SK-N-SH treated with all-trans-retinoic acid at 6 μM for 48 hours (cell line): ENCODE measurements around the gene MYH15.

Experiments used
- ATAC-seq: fragments of 200-7000 bp; cut with Tn5 transposase; 3 replicates; pipeline ENCODE4 v1.9.1; 2020; ENCODE audit warnings: mild to moderate bottlenecking, moderate library complexity
- ARNTL ChIP-seq: fragments of 450-650 bp; formaldehyde crosslinking; IDR thresholded peaks from 2 replicates; pipeline ENCODE4 v1.5.0; 2020; ENCODE audit warnings: low read depth, mild to moderate bottlenecking, moderate library complexity, borderline replicate concordance
- BACH2 ChIP-seq: fragments of 250-450 bp; sonication (Bioruptor Pico); IDR thresholded peaks from 2 replicates; pipeline ENCODE4 v1.9.0; 2021; ENCODE audit warnings: mild to moderate bottlenecking, borderline replicate concordance
- CREB5 ChIP-seq: fragments of 250-450 bp; sonication (Bioruptor Pico); IDR thresholded peaks from 2 replicates; pipeline ENCODE4 v1.5.1; 2020; ENCODE audit warnings: low read depth, mild to moderate bottlenecking, moderate library complexity
- CSDC2 ChIP-seq: fragments of 250-450 bp; sonication (Bioruptor Pico); IDR thresholded peaks from 2 replicates; pipeline ENCODE4 v1.5.0; 2020; ENCODE audit warnings: mild to moderate bottlenecking, moderate library complexity
- CSRNP3 ChIP-seq: fragments of 250-450 bp; sonication (Bioruptor Pico); IDR thresholded peaks from 2 replicates; pipeline ENCODE4 v1.5.1; 2021; ENCODE audit warnings: mild to moderate bottlenecking, moderate library complexity
- ESRRG ChIP-seq: fragments of 250-450 bp; sonication (Bioruptor Pico); IDR thresholded peaks from 2 replicates; pipeline ENCODE4 v1.6.1; 2021; ENCODE audit warnings: mild to moderate bottlenecking
- GLIS3 ChIP-seq: fragments of 250-450 bp; sonication (Bioruptor Pico); IDR thresholded peaks from 2 replicates; pipeline ENCODE4 v1.5.0; 2020; ENCODE audit warnings: mild to moderate bottlenecking, moderate library complexity
- ISL1 ChIP-seq: fragments of 250-450 bp; sonication (Bioruptor Pico); IDR thresholded peaks from 2 replicates; pipeline ENCODE4 v2.1.2; 2022; ENCODE audit warnings: mild to moderate bottlenecking, moderate library complexity
- PATZ1 ChIP-seq: fragments of 250-450 bp; sonication (Bioruptor Pico); IDR thresholded peaks from 2 replicates; pipeline ENCODE4 v1.8.0; 2020; ENCODE audit warnings: mild to moderate bottlenecking, moderate library complexity, borderline replicate concordance
- POU6F1 ChIP-seq: fragments of 250-450 bp; sonication (Bioruptor Pico); IDR thresholded peaks from 2 replicates; pipeline ENCODE4 v1.8.0; 2021; ENCODE audit warnings: low read depth, mild to moderate bottlenecking, moderate library complexity, borderline replicate concordance
- PPARA ChIP-seq: fragments of 250-450 bp; sonication (Bioruptor Pico); IDR thresholded peaks from 2 replicates; pipeline ENCODE4 v1.5.0; 2020; ENCODE audit warnings: mild to moderate bottlenecking, borderline replicate concordance
- RARB ChIP-seq: fragments of 250-450 bp; sonication (Bioruptor Pico); IDR thresholded peaks from 2 replicates; pipeline ENCODE4 v1.8.0; 2021; ENCODE audit warnings: mild to moderate bottlenecking, moderate library complexity
- SNAI2 ChIP-seq: fragments of 250-450 bp; sonication (Bioruptor Pico); IDR thresholded peaks from 2 replicates; pipeline ENCODE4 v1.5.0; 2020; ENCODE audit warnings: mild to moderate bottlenecking, moderate library complexity
- TCF4 ChIP-seq: fragments of 250-450 bp; sonication (Bioruptor Pico); IDR thresholded peaks from 2 replicates; pipeline ENCODE4 v1.8.0; 2021; ENCODE audit warnings: mild to moderate bottlenecking, moderate library complexity, borderline replicate concordance
- TOX ChIP-seq: fragments of 250-450 bp; sonication (Bioruptor Pico); IDR thresholded peaks from 2 replicates; pipeline ENCODE4 v1.8.0; 2021; ENCODE audit warnings: mild to moderate bottlenecking, moderate library complexity, borderline replicate concordance
- TSHZ2 ChIP-seq: fragments of 250-450 bp; sonication (Bioruptor Pico); IDR thresholded peaks from 2 replicates; pipeline ENCODE4 v1.5.0; 2020; ENCODE audit warnings: mild to moderate bottlenecking, moderate library complexity
- ZC3H10 ChIP-seq: fragments of 250-450 bp; sonication (Bioruptor Pico); IDR thresholded peaks from 2 replicates; pipeline ENCODE4 v1.5.1; 2021; ENCODE audit warnings: mild to moderate bottlenecking, moderate library complexity
- ZFP3 ChIP-seq: fragments of 250-450 bp; sonication (Bioruptor Pico); IDR thresholded peaks from 2 replicates; pipeline ENCODE4 v1.5.0; 2020; ENCODE audit warnings: mild to moderate bottlenecking, moderate library complexity
- ZFP30 ChIP-seq: fragments of 450-650 bp; formaldehyde crosslinking; IDR thresholded peaks from 2 replicates; pipeline ENCODE4 v1.5.0; 2022; ENCODE audit warnings: mild to moderate bottlenecking, moderate library complexity
- ZNF565 ChIP-seq: fragments of 450-650 bp; formaldehyde crosslinking; conservative IDR thresholded peaks from 2 replicates; pipeline ENCODE4 v1.5.0; 2020; ENCODE audit warnings: low read depth, mild to moderate bottlenecking, moderate library complexity
- ZNF70 ChIP-seq: fragments of 450-650 bp; formaldehyde crosslinking; IDR thresholded peaks from 2 replicates; pipeline ENCODE4 v1.5.0; 2020; ENCODE audit warnings: mild to moderate bottlenecking, moderate library complexity
- ZNF8 ChIP-seq: fragments of 450-650 bp; formaldehyde crosslinking; IDR thresholded peaks from 2 replicates; pipeline ENCODE4 v1.5.0; 2020; ENCODE audit warnings: mild to moderate bottlenecking, moderate library complexity

Gene MYH15

GRCh38 chr3:108510496-108510895, at the start of gene MYH15:
Gene MYH15, minus strand, starts transcription at chr3:108510596. Its CDS starts 66 bp downstream, at chr3:108510530.
- ATAC-seq = no peak
- no peak for TF ChIP-seq TSHZ2
- TF ChIP-seq ZC3H10 = no peak
- TF ChIP-seq RARB (CRISPR knock-in tag) = no peak
- no peak for TF ChIP-seq PATZ1 (CRISPR knock-in tag)

- TF ChIP-seq PATZ1 (CRISPR knock-in tag) (no peak), CREB5 (CRISPR knock-in tag) (no peak), GLIS3 (CRISPR knock-in tag) (no peak), ZNF70 (no peak), TOX (CRISPR knock-in tag) (no peak), ARNTL (CRISPR knock-in tag) (no peak), TCF4 (no peak), POU6F1 (CRISPR knock-in tag) (no peak), ZFP3 (CRISPR knock-in tag) (no peak), ZNF8 (CRISPR knock-in tag) (no peak), ISL1 (no peak), CSDC2 (CRISPR knock-in tag) (no peak), ESRRG (CRISPR knock-in tag) (no peak), SNAI2 (CRISPR knock-in tag) (no peak), CSRNP3 (CRISPR knock-in tag) (no peak), PPARA (CRISPR knock-in tag) (no peak), TSHZ2 (no peak), ZFP30 (no peak), BACH2 (no peak), ZNF565 (CRISPR knock-in tag) (no peak)
- no peak for ATAC-seq
These were observed 45.7 kb upstream of the MYH15 start for GRCh38 chr3:108555966-108556581.
